ENCODE data around the gene SCRT2. TPM values are rescaled to one million over a fixed set of nuclear protein-coding genes. Genes with fewer than 3 reads are reported as not detected.

The SCRT2 gene
- total RNA-seq, 1 donor from 2014 or later, result not detected

DNA sequence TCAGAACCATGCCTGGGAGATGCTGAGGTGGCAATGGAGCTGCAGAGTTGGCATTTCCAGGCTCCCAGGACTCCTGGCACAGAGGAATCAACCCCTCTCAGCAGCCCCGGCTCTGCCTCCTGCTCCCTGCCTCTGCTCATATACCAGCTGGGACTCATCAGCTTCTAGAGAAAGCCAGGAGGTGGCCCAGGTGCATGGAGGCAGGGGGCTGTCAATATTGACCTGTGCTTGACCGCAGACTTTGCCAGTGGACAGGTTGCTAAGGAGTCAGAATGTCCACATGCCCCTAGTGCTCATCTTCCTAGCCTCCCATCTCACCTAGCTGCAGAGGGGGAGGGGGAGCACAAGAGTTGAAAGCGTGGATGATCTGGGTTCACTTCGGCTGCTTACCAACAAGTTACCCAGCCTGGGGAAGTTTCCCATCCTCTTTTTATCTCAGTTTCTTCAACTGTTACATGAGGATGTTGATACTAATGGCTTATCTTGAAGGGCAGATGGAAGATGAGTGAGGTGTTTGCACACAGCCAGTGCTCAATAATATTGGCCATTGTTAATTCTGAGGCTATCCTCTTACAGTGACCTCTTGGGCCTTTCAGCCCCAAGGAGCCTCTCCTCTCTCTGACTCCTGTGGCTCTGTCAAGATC lies 9.2 kb upstream of the SCRT2 start:
- TF ChIP-seq CTCF (IDR thresholded peaks at IDR 0.05; ENCODE audit: insufficient read depth, low read length, severe bottlenecking), result no peak
- no peaks in the 10 kb centered on the region for H3K27me3 ChIP-seq (ENCODE audit: control insufficient read depth, insufficient read depth, low read length)
- FAIRE-seq (peak; percentile 23), DNase-seq (ENCODE audit: low read depth) (no peak)
- no peaks in the 10 kb centered on the region for H3K36me3 ChIP-seq (ENCODE audit: control insufficient read depth, insufficient read depth, low read length)
- no peak overlapping the region for H3K4me3 ChIP-seq (ENCODE audit: low read depth, low read length)

GRCh38 chr20:682123-682522 lies 6.5 kb upstream of the SCRT2 start:
- no peak for FAIRE-seq
- TF ChIP-seq CTCF (IDR thresholded peaks at IDR 0.05; ENCODE audit: insufficient read depth, low read length, severe bottlenecking), result no peak
- peaks cover 2% of the 10 kb centered on the region for H3K27me3 ChIP-seq (ENCODE audit: control insufficient read depth, insufficient read depth, low read length)
- H3K4me3 ChIP-seq (ENCODE audit: low read depth, low read length), result no peak overlapping the region
- H3K36me3 ChIP-seq (ENCODE audit: control insufficient read depth, insufficient read depth, low read length), result no peaks in the 10 kb centered on the region
- no peak for DNase-seq (ENCODE audit: low read depth)

DNA sequence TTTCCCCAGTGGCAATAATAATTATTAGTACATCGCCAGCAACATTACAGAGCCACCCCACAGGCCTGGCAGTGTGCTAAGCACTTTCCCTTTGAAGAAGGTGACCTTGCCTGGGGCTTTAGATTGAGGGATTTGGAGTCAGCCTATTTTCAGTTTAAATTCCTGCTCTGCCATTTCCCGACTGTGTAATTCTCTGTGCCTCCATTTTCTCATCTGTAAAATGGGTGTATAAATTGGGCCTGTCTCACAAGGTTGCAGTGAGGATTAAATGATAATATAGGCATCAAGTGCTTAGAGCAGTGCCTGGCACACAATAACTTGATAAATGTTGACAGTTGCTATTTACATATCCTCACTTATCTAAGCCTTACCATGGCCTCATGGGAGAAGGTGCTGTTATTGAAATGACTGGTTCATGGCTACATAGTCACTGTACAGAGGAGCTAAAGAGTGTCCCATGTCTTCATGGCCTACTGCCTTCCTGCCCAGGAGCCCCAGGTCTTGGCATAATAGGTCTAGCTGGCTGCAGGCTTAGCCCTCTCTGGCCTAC lies 5.1 kb upstream of the SCRT2 start:
- Histone ChIP-seq H3K27me3 (ENCODE audit: control insufficient read depth, insufficient read depth, low read length) (peaks cover 13% of the 10 kb centered on the region), H3K36me3 (ENCODE audit: control insufficient read depth, insufficient read depth, low read length) (no peaks in the 10 kb centered on the region), H3K4me3 (ENCODE audit: low read depth, low read length) (no peak overlapping the region)
- FAIRE-seq, result no peak
- no peak for TF ChIP-seq CTCF (IDR thresholded peaks at IDR 0.05; ENCODE audit: insufficient read depth, low read length, severe bottlenecking)
- DNase-seq (ENCODE audit: low read depth), result no peak

DNA sequence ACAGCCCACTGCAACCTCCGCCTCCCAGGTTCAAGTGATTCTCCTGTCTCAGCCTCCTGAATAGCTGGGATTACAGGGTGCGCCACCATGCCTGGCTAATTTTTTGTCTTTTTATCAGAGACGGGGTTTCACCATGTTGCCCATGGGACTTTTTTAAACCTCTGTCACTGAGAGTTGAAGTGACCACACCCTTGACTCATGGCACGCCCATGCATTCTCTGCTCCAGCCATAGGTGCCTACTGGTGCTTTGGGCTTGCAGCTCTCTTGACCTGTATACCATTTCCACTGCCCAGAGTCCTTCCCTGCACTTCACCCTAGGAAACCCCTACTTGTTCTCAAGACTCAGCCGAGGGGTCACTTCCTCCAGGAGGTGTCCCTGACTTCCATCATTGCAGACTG lies 2.4 kb upstream of the SCRT2 start:
- FAIRE-seq (no peak), DNase-seq (ENCODE audit: low read depth) (no peak)
- H3K27me3 ChIP-seq (ENCODE audit: control insufficient read depth, insufficient read depth, low read length), result peaks cover 26% of the 10 kb centered on the region
- TF ChIP-seq CTCF (IDR thresholded peaks at IDR 0.05; ENCODE audit: insufficient read depth, low read length, severe bottlenecking), result no peak
- no peaks in the 10 kb centered on the region for H3K36me3 ChIP-seq (ENCODE audit: control insufficient read depth, insufficient read depth, low read length)
- H3K4me3 ChIP-seq (ENCODE audit: low read depth, low read length), result no peak overlapping the region

GRCh38 chr20:676967-677366 lies 1.4 kb upstream of the SCRT2 start:
- no peak overlapping the region for H3K4me3 ChIP-seq (ENCODE audit: low read depth, low read length)
- DNase-seq (ENCODE audit: low read depth), result no peak
- no peaks in the 10 kb centered on the region for H3K36me3 ChIP-seq (ENCODE audit: control insufficient read depth, insufficient read depth, low read length)
- peaks cover 32% of the 10 kb centered on the region for H3K27me3 ChIP-seq (ENCODE audit: control insufficient read depth, insufficient read depth, low read length)
- TF ChIP-seq CTCF (IDR thresholded peaks at IDR 0.05; ENCODE audit: insufficient read depth, low read length, severe bottlenecking), result no peak
- FAIRE-seq, result no peak
